ENCODE results near the gene CPOX. TPM values are rescaled to one million over a fixed set of nuclear protein-coding genes. Genes with fewer than 3 reads are reported as not detected.

The CPOX gene
- total and polyA plus RNA-seq, 10 of the 15 experiments (the other 5 are each of a cell fraction or from before 2014, with no cell fraction given): 40.7 to 72.6 (median 64.5) TPM

DNA sequence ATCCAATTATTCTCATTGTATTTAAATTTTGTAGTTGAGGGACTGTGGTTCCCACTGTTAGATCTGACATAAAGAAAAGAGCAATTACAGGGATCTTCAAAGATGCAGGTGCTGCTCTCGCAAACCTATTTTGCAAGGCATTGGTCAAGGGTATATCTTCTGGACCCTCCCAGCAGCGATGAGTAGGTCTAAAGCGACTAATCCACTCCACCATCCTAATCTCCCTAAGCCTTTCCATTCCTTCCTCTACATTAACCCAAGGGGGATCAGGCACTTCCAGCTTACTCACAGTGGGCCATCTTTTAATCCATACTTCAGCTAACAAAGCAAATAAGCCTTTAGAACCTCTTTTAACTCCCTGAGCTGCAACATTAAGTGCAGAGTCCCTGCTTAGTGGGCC lies 37.0 kb upstream of the CPOX start:
- no peaks in the 10 kb centered on the region for H3K27me3 ChIP-seq (replicated peaks in 1 of 2; ENCODE audit: control insufficient read depth in 2 of 2, insufficient read depth in 2 of 2, low read length in 1 of 2)
- POLR2A ChIA-PET: no interaction called here
- no peak overlapping the region for H2AFZ ChIP-seq (ENCODE audit: control insufficient read depth, low read depth, low read length)
- H3K4me1 ChIP-seq (ENCODE audit: control insufficient read depth, insufficient read depth, low read length): no peaks in the 10 kb centered on the region
- RAD21 ChIA-PET (ENCODE audit: unreplicated experiment): no interaction called here
- no peaks in the 10 kb centered on the region for H3K36me3 ChIP-seq (ENCODE audit: control insufficient read depth in 2 of 2, insufficient read depth in 2 of 2, low read length in 1 of 2)
- CTCF ChIA-PET: no interaction called here
- DNase-seq (ENCODE audit: low read depth, low spot score) (no peak), FAIRE-seq (no peak), ATAC-seq (no peak)
- no peaks in the 10 kb centered on the region for H3K79me2 ChIP-seq (ENCODE audit: control insufficient read depth, insufficient read depth, low read length)
- H4K20me1 ChIP-seq (ENCODE audit: control insufficient read depth, insufficient read depth): no peaks in the 10 kb centered on the region
- H3K9ac ChIP-seq (ENCODE audit: control insufficient read depth, insufficient read depth, low read length): no peak overlapping the region
- peaks cover 1% of the 10 kb centered on the region; the same call in 1 of the 3 replicates for H3K9me3 ChIP-seq (replicated peaks; ENCODE audit: control insufficient read depth, insufficient read depth, low read length)
- intact Hi-C loops (cut with micrococcal nuclease; ENCODE audit: unreplicated experiment) (no loop called here), in situ Hi-C loops (cut with MboI) (no loop called here)
- SMC1A ChIA-PET (ENCODE audit: uncharacterized antibody, unreplicated experiment): interaction anchor here (1.3 to 1.5 kb wide), 3 partner anchors 11 to 16 kb away, joined by 3 to 6 read pairs (median 6); no protein-coding TSS in a partner anchor
- 69% methylated on average over 3 of the region's 3 CpGs for WGBS (ENCODE audit: insufficient coverage, insufficient replicate concordance, low lambda C conversion rate, missing lambda C conversion rate)
- H3K4me2 ChIP-seq (ENCODE audit: control insufficient read depth, insufficient read depth): no peak overlapping the region
- BruUV-seq (replicated peaks): no TSS peak
- H3K27ac ChIP-seq (ENCODE audit: control insufficient read depth, insufficient read depth): no peak overlapping the region
- TF ChIP-seq HSF1 (IDR thresholded peaks at IDR 0.05; ENCODE audit: low read depth, low read length) (no peak), ATF2 (IDR thresholded peaks at IDR 0.05; ENCODE audit: low read length) (no peak), NFYA (IDR thresholded peaks at IDR 0.05; ENCODE audit: borderline replicate concordance, low read depth, low read length) (no peak)
- H3K4me3 ChIP-seq: no peak overlapping the region

DNA sequence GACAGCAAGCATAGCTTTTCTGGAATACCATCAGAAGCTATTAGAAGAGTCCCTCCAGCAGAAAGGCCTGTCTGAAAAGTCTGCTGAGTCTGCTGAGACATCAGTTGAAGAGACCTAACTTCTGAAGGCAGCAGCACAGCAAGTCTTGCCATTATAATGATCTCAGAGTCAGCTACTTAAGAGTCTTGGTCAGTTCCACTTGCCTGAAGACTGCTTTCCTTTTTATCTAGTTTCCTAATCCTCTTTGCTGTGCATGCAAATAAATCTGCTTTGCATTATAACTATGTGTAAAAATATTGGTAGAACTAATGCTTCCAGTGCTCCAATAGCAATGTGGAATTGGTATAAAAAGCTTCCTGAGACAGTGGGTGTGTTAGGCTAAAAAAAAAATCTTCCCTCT lies 34.9 kb upstream of the CPOX start:
- POLR2A ChIA-PET: no interaction called here
- Histone ChIP-seq H3K9ac (ENCODE audit: control insufficient read depth, insufficient read depth, low read length) (no peak overlapping the region), H3K79me2 (ENCODE audit: control insufficient read depth, insufficient read depth, low read length) (no peaks in the 10 kb centered on the region), H3K4me3 (no peak overlapping the region), H2AFZ (ENCODE audit: control insufficient read depth, low read depth, low read length) (no peak overlapping the region), H3K9me3 (replicated peaks; ENCODE audit: control insufficient read depth, insufficient read depth, low read length) (no peaks in the 10 kb centered on the region; the same call in 2 of the 3 replicates), H3K36me3 (ENCODE audit: control insufficient read depth in 2 of 2, insufficient read depth in 2 of 2, low read length in 1 of 2) (no peaks in the 10 kb centered on the region), H3K4me1 (ENCODE audit: control insufficient read depth, insufficient read depth, low read length) (no peaks in the 10 kb centered on the region), H3K27me3 (replicated peaks in 1 of 2; ENCODE audit: control insufficient read depth in 2 of 2, insufficient read depth in 2 of 2, low read length in 1 of 2) (no peaks in the 10 kb centered on the region), H3K27ac (ENCODE audit: control insufficient read depth, insufficient read depth) (no peak overlapping the region), H3K4me2 (ENCODE audit: control insufficient read depth, insufficient read depth) (no peak overlapping the region), H4K20me1 (ENCODE audit: control insufficient read depth, insufficient read depth) (no peaks in the 10 kb centered on the region)
- CTCF ChIA-PET: interaction anchor here (0.8 to 1.5 kb wide), 2 partner anchors 26 to 33 kb away, joined by 3 to 5 read pairs; no protein-coding TSS in a partner anchor
- ATAC-seq (no peak), DNase-seq (ENCODE audit: low read depth, low spot score) (no peak), FAIRE-seq (no peak)
- RAD21 ChIA-PET (ENCODE audit: unreplicated experiment): interaction anchor here (1.0 kb wide), 1 partner anchor 11 kb away, joined by 3 read pairs; no protein-coding TSS in a partner anchor
- BruUV-seq (replicated peaks): no TSS peak
- in situ Hi-C loops (cut with MboI): no loop called here
- TF ChIP-seq SIX5 (IDR thresholded peaks at IDR 0.05; ENCODE audit: low read depth, low read length, severe bottlenecking): no peak
- no peak for TF ChIP-seq RFX5 (IDR thresholded peaks at IDR 0.05; ENCODE audit: low read depth, low read length)
- no peak for TF ChIP-seq STAT1 (conservative IDR thresholded peaks at IDR 0.05)
- TF ChIP-seq YY1 (IDR thresholded peaks at IDR 0.05; ENCODE audit: low read depth, low read length): no peak
- no peak for TF ChIP-seq NR2C2 (IDR thresholded peaks at IDR 0.05; ENCODE audit: borderline replicate concordance, control insufficient read depth, insufficient read length, low read depth)
- TF ChIP-seq TBL1XR1 (IDR thresholded peaks at IDR 0.05; ENCODE audit: low read depth, low read length): no peak
- intact Hi-C loops (cut with micrococcal nuclease; ENCODE audit: unreplicated experiment): no loop called here
- SMC1A ChIA-PET (ENCODE audit: uncharacterized antibody, unreplicated experiment): interaction anchor here (0.8 to 2.2 kb wide), 5 partner anchors 12 to 189 kb away, joined by 3 to 11 read pairs (median 3); no protein-coding TSS in a partner anchor

Data from GM12878 (cell line).